B cell (primary cell): ENCODE results near the gene TBC1D9B. TPM values are rescaled to one million over a fixed set of nuclear protein-coding genes. Genes with fewer than 3 reads are reported as not detected.

ENCODE experiments used
- ATAC-seq: fragments of 200-7000 bp; cut with Tn5 transposase; one replicate; pipeline ENCODE4 v1.10.0; 2021; ENCODE audit warnings: low read depth, mild to moderate bottlenecking, moderate number of reproducible peaks, moderate library complexity
- CTCF ChIA-PET: fragments of 350-600 bp; sonication (Branson Sonifier 250); formaldehyde crosslinking; loops from one replicate; lab custom pipeline; 2021; ENCODE audit warnings: antibody characterized with exemption, inconsistent platforms; lab: Charles Lee
- POLR2A ChIA-PET: fragments of 350-600 bp; sonication (Branson Sonifier 250); formaldehyde crosslinking; loops from one replicate; lab custom pipeline; 2021; ENCODE audit warnings: antibody characterized with exemption; lab: Charles Lee
- DNase-seq: peaks from one replicate; pipeline ENCODE4 v3.0.0; 2013
- H2AFZ ChIP-seq: 2 replicates; pipeline ENCODE4 v1.6.1; 2012; ENCODE audit warnings: mild to moderate bottlenecking, low read depth, low read length; ENCODE audit not compliant: insufficient read depth, poor library complexity, severe bottlenecking
- H3K27ac ChIP-seq, 2 donors: 1 replicate in 1 of 2; 2 replicates in 1 of 2; pipeline ENCODE4 v1.5.1; 2012 to 2013; ENCODE audit warnings: low read length in 2 of 2, mild to moderate bottlenecking in 2 of 2, moderate library complexity in 1 of 2
- H3K27me3 ChIP-seq, 4 experiments: fragments of 200-600 bp in 1 of 4; sonication (generic) in 1 of 4; replicated peaks in 1 of 4; 1 replicate in 2 of 4; 2 replicates in 2 of 4; pipeline versions ENCODE4 v1.6.1 to v1.7.0; 2013 to 2016; ENCODE audit warnings: low read length in 3 of 4, mild to moderate bottlenecking in 2 of 4, mixed read lengths in 1 of 4, moderate library complexity in 1 of 4; ENCODE audit not compliant: insufficient read depth in 4 of 4, control insufficient read depth in 3 of 4; ENCODE audit errors: control extremely low read depth in 1 of 4
- H3K36me3 ChIP-seq, 2 experiments: replicated peaks in 1 of 2; 1 replicate in 1 of 2; 2 replicates in 1 of 2; pipeline versions ENCODE4 v1.6.1 to v1.7.1; 2013; ENCODE audit warnings: low read length in 1 of 2; ENCODE audit not compliant: insufficient read depth in 2 of 2, control insufficient read depth in 1 of 2; ENCODE audit errors: control extremely low read depth in 1 of 2, extremely low read depth in 1 of 2
- H3K4me1 ChIP-seq, 2 donors: fragments of 200-600 bp in 1 of 2; sonication (generic) in 1 of 2; 1 replicate in 1 of 2; 2 replicates in 1 of 2; pipeline versions ENCODE4 v1.5.1 to v1.6.1; 2013 to 2017; ENCODE audit warnings: low read length in 2 of 2; ENCODE audit not compliant: control insufficient read depth in 2 of 2, insufficient read depth in 2 of 2
- H3K4me2 ChIP-seq: replicated peaks from 2 replicates; pipeline ENCODE3; 2012; ENCODE audit warnings: mild to moderate bottlenecking, low read depth, low read length; ENCODE audit not compliant: poor library complexity, severe bottlenecking
- H3K4me3 ChIP-seq, 5 experiments: fragments of 200-600 bp in 1 of 5; sonication (generic) in 1 of 5; 1 replicate in 3 of 5; 2 replicates in 2 of 5; pipeline versions ENCODE4 v1.5.1 to v1.7.0; 2011 to 2016; ENCODE audit warnings: low read length in 4 of 5, mild to moderate bottlenecking in 4 of 5, low read depth in 2 of 5, control low read depth in 1 of 5, moderate library complexity in 1 of 5; ENCODE audit not compliant: insufficient read depth in 1 of 5; ENCODE audit errors: control extremely low read depth in 1 of 5, extremely low read depth in 1 of 5
- H3K79me2 ChIP-seq: fragments of 200-600 bp; sonication (generic); one replicate; pipeline ENCODE4 v1.6.0; 2016; ENCODE audit warnings: low read length; ENCODE audit not compliant: control insufficient read depth, insufficient read depth
- H3K9ac ChIP-seq: fragments of 200-600 bp; sonication (generic); 2 replicates; pipeline ENCODE4 v1.6.1; 2017; ENCODE audit warnings: mild to moderate bottlenecking, low read length, moderate library complexity
- H3K9me3 ChIP-seq, 3 donors: one replicate each; pipeline versions ENCODE4 v1.6.1 to v1.7.1; 2013; ENCODE audit warnings: low read length in 2 of 3; ENCODE audit not compliant: control insufficient read depth in 2 of 3, insufficient read depth in 1 of 3; ENCODE audit errors: control extremely low read depth in 1 of 3
- H4K20me1 ChIP-seq: 2 replicates; pipeline ENCODE4 v1.6.0; 2012; ENCODE audit warnings: mild to moderate bottlenecking, low read length; ENCODE audit not compliant: insufficient read depth, control insufficient read depth, poor library complexity, severe bottlenecking
- H3K27ac Mint-ChIP-seq: one replicate; pipeline ENCODE4 v1.8.0; 2021; ENCODE audit warnings: mixed read lengths
- H3K27me3 Mint-ChIP-seq: one replicate; pipeline ENCODE4 v1.8.0; 2021; ENCODE audit warnings: mixed read lengths
- H3K4me1 Mint-ChIP-seq: one replicate; pipeline ENCODE4 v1.8.0; 2021; ENCODE audit warnings: mixed read lengths
- H3K4me3 Mint-ChIP-seq: one replicate; pipeline ENCODE4 v1.8.0; 2021; ENCODE audit warnings: mixed read lengths
- H3K9me3 Mint-ChIP-seq: one replicate; pipeline ENCODE4 v1.8.0; 2022; ENCODE audit warnings: mixed read lengths; ENCODE audit not compliant: insufficient read depth
- EZH2 ChIP-seq: IDR thresholded peaks from 2 replicates; pipeline ENCODE4 v1.6.1; 2012; ENCODE audit warnings: borderline replicate concordance, low read depth, mild to moderate bottlenecking, moderate library complexity, low read length; ENCODE audit not compliant: insufficient read depth, poor library complexity, severe bottlenecking
- WGBS: methylation state at CpG from one replicate; pipeline ENCODE4 v1.1.5; 2013; ENCODE audit warnings: missing lambda C conversion rate; ENCODE audit not compliant: insufficient coverage; 5-methylcytosine and 5-hydroxymethylcytosine counted together
- intact Hi-C: fragments of 100-400 bp; cut with micrococcal nuclease; formaldehyde crosslinking; loops from one replicate; pipeline ENCODE4 v1.10.0; 2022
- polyA plus RNA-seq: library from polyadenylated mRNA; depleted of rRNA; stranded (reverse); fragments of >200 nt; gene quantifications from 2 replicates; pipeline ENCODE4 v1.2.3, GENCODE V29; 2012
- total RNA-seq, 2 donors: library from RNA; stranded (reverse); fragments of 120-200 nt in 1 of 2; gene quantifications; 1 replicate in 1 of 2; 2 replicates in 1 of 2; pipeline versions ENCODE4 v1.2.3 to v1.2.4, GENCODE V29; 2013 to 2022
- TF ChIP-seq, protein P1 (sequence below): fragments of 200-600 bp; IDR thresholded peaks from one replicate; pipeline ENCODE4 v1.8.0; 2022; ENCODE audit warnings: antibody characterized with exemption, mild to moderate bottlenecking

TBC1D9B gene
- total and polyA plus RNA-seq, 2 donors (not counting 1 experiment from before 2014, with no cell fraction given) = 143 to 144 TPM

DNA sequence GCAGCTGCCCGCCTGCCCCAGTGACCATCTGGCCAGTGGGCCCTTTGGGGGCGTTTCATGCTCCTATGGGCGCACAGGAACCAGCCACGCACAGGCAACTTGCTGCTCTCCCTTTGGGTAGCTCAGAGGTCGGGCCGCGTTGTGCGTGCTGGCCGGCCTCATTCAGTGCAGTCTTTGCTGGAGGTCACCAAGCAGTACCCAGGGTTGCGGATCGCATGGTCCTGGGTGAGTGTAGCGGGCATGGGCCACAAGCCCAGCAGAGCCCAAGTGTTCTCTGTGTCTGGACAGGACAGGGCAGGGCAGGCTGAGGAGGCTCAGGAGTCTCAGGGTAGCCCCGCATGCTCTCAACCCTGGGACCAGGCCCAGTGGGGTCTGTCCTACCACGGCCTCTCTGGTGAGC lies 39.2 kb downstream of the TBC1D9B start:
- Mint-ChIP-seq H3K4me3 (no peak overlapping the region), H3K4me1 (peaks cover 3% of the 10 kb centered on the region), H3K27ac (no peak overlapping the region), H3K27me3 (no peaks in the 10 kb centered on the region), H3K9me3 (no peaks in the 10 kb centered on the region)
- POLR2A ChIA-PET = interaction anchor here (0.5 to 1.0 kb wide), 2 partner anchors 107 to 1713 kb away, joined by 3 to 4 read pairs; no protein-coding TSS in a partner anchor
- H3K27ac ChIP-seq = no peak overlapping the region
- H3K4me2 ChIP-seq = no peak overlapping the region
- peaks cover 1 to 50% of the 10 kb centered on the region in 2 experiments for H3K36me3 ChIP-seq
- H3K79me2 ChIP-seq = no peaks in the 10 kb centered on the region
- no peak for ATAC-seq
- H2AFZ ChIP-seq = no peak overlapping the region
- no peaks in the 10 kb centered on the region for H3K9me3 ChIP-seq
- H3K9ac ChIP-seq = no peak overlapping the region
- H3K4me1 ChIP-seq = no peaks in the 10 kb centered on the region
- no peaks in the 10 kb centered on the region for H3K27me3 ChIP-seq
- over 99% methylated on average over 14 of the region's 14 CpGs for WGBS
- intact Hi-C loops = no loop called here
- no peak for DNase-seq
- no peak for TF ChIP-seq EZH2
- TF ChIP-seq, protein P1, sequence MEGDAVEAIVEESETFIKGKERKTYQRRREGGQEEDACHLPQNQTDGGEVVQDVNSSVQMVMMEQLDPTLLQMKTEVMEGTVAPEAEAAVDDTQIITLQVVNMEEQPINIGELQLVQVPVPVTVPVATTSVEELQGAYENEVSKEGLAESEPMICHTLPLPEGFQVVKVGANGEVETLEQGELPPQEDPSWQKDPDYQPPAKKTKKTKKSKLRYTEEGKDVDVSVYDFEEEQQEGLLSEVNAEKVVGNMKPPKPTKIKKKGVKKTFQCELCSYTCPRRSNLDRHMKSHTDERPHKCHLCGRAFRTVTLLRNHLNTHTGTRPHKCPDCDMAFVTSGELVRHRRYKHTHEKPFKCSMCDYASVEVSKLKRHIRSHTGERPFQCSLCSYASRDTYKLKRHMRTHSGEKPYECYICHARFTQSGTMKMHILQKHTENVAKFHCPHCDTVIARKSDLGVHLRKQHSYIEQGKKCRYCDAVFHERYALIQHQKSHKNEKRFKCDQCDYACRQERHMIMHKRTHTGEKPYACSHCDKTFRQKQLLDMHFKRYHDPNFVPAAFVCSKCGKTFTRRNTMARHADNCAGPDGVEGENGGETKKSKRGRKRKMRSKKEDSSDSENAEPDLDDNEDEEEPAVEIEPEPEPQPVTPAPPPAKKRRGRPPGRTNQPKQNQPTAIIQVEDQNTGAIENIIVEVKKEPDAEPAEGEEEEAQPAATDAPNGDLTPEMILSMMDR = no peak
- CTCF ChIA-PET = interaction anchor here (3.4 kb wide), 1 partner anchor 107 kb away, joined by 13 read pairs; no protein-coding TSS in a partner anchor
- no peaks in the 10 kb centered on the region for H4K20me1 ChIP-seq
- H3K4me3 ChIP-seq = no peak overlapping the region

DNA sequence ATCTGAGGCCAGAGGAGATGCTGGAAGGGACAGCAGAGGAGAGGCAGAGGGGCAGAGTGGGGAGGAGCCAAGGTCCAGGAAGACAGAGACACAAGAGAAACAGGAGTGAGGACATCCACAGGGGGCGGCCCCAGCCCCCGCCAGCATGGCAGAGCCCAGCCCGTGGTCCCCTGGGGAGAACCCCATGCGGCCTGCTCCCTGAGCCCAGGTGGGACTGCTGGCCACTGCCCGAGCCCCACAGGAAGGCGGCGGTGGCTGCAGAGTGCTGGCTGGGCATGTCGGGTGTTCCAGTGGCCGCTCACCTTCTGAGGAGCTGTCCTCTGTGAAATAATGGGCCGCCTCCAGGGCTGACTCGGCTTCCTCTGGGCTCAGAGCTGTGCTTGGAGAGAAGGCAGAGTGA lies 40.2 kb downstream of the TBC1D9B start:
- no peaks in the 10 kb centered on the region for H4K20me1 ChIP-seq
- CTCF ChIA-PET = interaction anchor here (3.4 kb wide), 1 partner anchor 108 kb away, joined by 13 read pairs; no protein-coding TSS in a partner anchor
- no peak overlapping the region for H2AFZ ChIP-seq
- no peak for DNase-seq
- H3K4me1 ChIP-seq = no peaks in the 10 kb centered on the region
- no peak overlapping the region for H3K4me2 ChIP-seq
- no peaks in the 10 kb centered on the region for H3K79me2 ChIP-seq
- no peak overlapping the region for H3K9ac ChIP-seq
- H3K4me1 Mint-ChIP-seq = peaks cover 3% of the 10 kb centered on the region
- no peaks in the 10 kb centered on the region for H3K27me3 ChIP-seq
- no peak overlapping the region for H3K27ac ChIP-seq
- POLR2A ChIA-PET = no interaction called here
- TF ChIP-seq, protein P1 = no peak
- no peak for TF ChIP-seq EZH2
- H3K27me3 Mint-ChIP-seq = no peaks in the 10 kb centered on the region
- no peak overlapping the region for H3K27ac Mint-ChIP-seq
- H3K9me3 Mint-ChIP-seq = no peaks in the 10 kb centered on the region
- H3K9me3 ChIP-seq = peaks cover 0 to under 1% (median 0%) of the 10 kb centered on the region in 3 donors
- H3K4me3 Mint-ChIP-seq = no peak overlapping the region
- no peak for ATAC-seq
- intact Hi-C loops = no loop called here
- peaks cover 1 to 50% of the 10 kb centered on the region in 2 experiments for H3K36me3 ChIP-seq
- 94% methylated on average over 11 of the region's 11 CpGs for WGBS
- no peak overlapping the region for H3K4me3 ChIP-seq
